A549 treated with AZD2906 at 1 μM for 4 hours (cell line): ENCODE data around the gene SPEM1. TPM values are rescaled to one million over a fixed set of nuclear protein-coding genes. Genes with fewer than 3 reads are reported as not detected.

Experiments used
- total RNA-seq: library from RNA; stranded (reverse); fragments of 200-300 nt; extraction: Qiagen RNA extraction; gene quantifications from 5 replicates; pipeline ENCODE4 v1.2.3, GENCODE V29; 2022

Gene SPEM1, protein sequence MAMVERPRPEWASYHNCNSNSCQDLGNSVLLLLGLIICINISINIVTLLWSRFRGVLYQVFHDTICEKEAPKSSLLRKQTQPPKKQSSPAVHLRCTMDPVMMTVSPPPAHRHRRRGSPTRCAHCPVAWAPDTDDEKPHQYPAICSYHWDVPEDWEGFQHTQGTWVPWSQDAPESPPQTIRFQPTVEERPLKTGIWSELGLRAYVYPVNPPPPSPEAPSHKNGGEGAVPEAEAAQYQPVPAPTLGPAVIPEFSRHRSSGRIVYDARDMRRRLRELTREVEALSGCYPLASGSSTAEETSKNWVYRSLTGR
- 0.06 to 0.13 TPM in 2 of 5 replicates, not detected in the others for total RNA-seq

DNA sequence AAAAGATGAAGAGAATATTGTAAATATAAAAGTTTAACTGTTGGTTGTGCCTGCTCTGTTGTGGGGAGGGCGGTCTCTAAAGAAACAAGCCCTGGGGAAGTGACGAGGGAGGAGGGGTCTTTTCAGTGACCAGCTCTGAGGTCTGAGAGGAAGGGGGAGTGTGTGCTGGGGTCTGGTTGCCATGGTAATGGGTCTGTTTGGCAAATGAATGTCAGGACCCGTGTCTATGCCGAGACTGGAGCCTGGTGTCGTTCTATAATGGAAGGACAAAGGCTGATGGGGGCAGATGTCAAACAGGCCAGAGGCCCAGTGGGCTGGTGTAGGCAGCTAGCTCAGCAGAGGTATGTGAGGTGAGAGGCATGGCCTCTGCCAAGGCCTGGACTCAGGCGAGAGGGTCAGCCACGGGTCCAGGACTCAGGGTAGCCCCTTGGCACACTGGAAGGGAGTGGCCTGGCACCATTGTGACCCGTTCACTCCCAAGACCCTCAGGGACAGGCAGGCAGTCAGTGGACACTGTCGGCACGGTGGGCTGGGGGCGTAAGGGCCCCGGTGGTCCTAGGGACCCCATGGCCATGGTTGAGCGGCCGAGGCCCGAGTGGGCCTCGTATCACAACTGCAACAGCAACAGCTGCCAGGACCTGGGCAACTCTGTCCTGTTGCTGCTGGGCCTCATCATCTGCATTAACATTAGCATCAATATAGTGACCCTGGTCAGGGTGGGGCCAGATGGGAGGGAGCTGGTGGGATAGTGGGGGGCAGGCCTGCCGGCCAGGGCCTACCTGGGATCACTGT, at the start of gene SPEM1:
TSS of gene SPEM1 (plus strand) at position 506 of the 792 bp plus-strand sequence. CDS start at position 567, 61 bp downstream.

DNA sequence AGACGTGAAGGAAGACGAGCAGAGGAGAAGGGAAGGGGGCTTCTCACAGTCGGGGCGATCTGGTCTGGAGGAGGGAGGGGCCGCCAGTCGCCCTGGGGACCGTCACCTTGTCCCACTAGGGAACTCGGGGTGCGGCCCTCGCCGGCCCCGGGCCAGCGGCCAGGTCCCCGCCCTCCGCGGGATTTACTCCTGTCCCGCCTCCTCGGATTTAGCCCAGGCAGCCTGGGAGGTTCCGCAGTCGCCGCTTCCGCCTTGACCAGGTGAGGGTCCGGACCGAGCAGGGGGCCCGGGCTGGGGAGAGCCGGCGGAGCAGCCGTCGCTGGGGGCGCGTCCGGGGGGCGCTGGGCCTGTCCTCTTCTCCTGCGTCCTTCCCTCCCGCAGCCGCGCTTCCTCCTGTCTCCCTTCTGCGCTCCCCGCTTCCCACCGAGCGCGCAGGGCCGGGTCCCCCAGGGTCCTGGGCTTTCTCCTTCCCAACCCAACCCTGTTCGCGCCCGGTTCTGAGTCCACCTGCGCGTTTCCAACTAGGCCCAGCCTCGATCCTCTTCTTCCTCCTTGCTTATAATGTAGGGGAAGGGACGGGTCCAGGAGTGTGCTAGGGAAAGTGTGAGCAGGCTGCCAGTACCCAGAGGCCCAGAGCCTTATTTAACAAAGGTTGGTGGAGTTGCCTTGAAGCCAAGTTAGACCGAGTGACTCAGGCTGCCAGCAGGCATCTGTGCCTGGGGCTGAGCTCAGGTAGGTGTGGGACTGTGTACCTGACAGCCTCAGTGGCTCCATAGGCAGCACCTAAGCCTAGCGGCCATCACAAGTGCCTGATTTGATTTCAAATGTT, 39.1 kb upstream of the SPEM1 start, which contains the start of gene TNK1:
TSS of gene TNK1 (plus strand) at position 235 of the 829 bp plus-strand sequence. CDS start 1,838 bp downstream, outside the sequence.

DNA sequence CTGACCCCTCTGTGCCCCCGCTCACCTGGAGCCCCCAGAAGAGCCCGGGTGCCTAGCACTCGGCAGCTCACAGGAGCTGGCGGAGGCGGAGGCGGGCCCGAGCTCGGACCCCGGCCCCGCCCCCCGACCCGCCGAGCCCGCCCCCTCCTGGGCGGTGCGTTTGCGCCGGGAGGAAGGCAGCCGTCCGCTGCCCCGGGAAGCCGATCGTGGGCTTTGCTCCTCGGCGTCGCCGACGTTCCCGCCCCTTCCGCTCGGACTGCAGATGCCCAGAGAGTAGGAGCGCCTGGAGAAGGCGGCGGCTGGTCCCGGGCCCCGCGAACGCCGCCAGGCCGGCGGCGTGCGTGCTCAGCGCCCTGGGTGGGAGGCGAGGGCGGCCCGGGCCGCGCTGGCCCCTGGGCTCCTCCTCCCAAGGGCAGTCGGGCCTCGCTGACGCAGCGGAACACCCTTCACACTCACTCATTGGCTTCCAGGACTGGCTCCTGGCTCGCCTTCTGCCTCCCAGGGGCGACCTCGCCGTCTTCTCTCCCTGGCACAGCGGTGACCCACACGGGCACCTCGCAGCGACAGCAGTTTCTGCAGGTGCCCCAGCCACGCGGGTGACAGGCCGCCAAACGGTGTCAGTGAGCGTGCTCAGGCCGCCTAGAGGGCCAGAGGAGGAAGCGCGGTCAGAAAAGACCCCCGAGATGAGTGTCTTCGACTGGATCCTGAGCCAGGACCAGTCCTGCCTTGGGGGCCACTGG, 25.5 kb upstream of the SPEM1 start, which contains the start of gene PLSCR3:
TSS of gene PLSCR3 (minus strand) at position 74 of the 740 bp plus-strand sequence. CDS start 415 bp downstream, outside the sequence.

DNA sequence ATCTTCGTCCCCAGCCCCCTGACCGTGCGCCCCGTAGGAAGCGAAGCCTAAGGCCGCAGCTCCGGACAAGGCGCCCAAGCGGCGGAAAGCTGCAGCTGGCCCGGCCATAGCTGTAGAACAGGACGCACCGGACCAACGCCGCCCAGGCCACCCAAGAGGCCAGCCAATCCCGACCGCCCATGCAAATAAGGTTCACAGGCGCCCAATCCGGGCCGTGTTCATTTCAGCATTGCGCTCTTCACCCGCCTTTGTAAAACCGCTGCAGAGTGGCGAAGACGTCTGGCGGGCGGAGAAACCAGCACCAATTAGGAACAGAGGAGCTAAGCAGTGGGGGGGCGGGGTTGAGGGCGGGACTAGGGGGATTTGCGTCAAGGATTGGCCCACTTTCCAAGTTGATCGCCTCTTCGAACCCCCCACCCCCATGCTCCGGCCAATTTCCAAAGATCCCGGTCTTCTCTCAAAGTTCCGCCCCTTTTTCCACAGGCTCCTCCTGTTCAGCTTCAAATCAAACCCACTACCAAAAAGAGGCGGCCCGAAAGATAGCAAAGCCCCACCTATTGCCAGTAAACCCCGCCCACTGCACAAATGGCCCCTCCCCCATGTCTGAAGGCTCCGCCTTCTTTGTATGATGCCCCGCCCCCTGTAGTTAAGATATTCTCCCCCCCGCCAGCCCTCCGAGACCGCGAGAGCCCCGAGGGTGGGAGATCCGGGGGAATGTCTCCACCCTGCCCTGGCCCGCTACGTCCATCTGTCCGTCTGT, 16.0 kb upstream of the SPEM1 start, which contains the start of gene TMEM256:
TSS of gene TMEM256 (minus strand) at position 121 of the 760 bp plus-strand sequence. CDS start at position 108, 13 bp downstream.

DNA sequence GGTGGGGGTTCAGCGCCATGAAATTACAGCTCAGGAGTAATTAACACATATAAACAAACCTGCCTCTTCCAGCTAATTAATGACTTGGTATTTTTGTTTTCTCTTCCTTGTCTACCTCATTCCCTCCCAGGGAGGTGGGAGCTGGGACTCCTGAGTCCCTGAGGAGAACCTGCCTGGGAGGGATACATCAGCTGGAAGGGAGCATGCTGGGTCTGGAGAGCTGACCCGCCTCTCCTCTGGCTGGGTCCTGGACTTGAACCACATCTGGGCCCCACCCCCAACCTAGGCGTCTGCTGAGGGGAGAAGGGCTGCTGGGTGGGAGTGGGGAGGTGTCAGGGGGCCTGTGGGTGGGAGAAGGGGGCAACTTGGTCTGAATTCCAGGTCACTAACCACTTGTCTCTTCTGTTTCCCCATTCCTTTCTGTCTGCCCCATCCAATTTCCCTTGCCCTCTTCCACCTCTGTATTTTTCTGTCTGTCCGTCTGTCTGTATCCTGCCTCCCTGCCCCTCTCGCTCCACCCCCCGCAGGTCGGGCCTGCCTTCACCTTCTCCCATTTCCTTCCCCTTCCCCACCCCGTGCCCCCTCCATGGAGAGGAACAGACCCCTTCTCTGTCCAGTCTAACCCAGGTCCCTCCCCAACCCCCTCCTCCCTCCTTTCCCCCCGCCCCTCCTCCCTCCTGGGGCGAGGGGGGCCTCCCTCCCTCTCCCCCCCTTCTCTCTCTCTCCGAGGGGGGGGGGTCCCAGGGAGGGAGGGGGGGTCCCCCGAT, 12.5 kb upstream of the SPEM1 start, which contains the start of gene NLGN2:
TSS of gene NLGN2 (plus strand) at position 361 of the 767 bp plus-strand sequence. CDS start 411 bp downstream, outside the sequence.

DNA sequence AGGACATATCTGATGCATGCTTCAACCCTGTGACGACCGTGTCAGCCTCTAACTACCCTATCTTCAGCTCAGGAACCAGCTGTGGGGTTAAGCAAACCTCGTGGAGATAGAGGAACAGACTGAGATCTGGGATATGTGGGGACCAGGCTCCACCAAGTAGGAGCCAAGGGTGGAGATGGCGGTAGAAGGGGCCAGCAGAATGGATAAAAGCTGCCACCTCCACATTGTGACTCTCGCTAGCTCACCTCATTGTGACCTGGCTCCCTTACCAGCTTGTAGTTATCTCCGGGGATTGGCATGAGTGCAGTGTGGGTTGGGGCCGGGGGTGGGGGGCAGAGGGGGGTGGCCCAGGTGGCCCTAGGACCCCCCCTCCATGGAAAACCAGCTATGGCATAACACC, 5.2 kb downstream of the SPEM1 start, which contains the start of gene SPEM2:
TSS of gene SPEM2 (plus strand) at position 301 of the 400 bp plus-strand sequence. CDS start at position 374, 73 bp downstream.

DNA sequence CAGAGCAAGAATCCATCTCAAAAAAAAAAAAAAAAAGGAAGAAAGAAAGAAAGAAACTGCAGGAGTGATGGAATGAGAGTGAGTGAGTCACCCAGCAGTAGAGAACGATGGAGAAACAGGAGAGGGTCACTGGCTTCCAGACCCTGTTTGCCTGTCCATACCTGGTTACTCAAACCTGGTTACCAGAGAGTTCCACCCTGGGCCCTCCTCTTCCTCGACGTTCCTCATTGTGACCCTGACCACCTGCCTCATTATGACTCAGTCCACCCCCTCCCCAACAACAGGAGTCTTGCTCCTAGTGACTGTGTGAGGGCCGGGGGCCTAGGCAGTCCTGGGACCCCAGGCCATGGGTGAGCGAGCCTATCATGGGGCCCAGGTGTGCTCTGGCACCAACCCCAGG, 8.4 kb downstream of the SPEM1 start, which contains the start of gene SPEM3:
TSS of gene SPEM3 (plus strand) at position 301 of the 400 bp plus-strand sequence. CDS start at position 347, 46 bp downstream.

DNA sequence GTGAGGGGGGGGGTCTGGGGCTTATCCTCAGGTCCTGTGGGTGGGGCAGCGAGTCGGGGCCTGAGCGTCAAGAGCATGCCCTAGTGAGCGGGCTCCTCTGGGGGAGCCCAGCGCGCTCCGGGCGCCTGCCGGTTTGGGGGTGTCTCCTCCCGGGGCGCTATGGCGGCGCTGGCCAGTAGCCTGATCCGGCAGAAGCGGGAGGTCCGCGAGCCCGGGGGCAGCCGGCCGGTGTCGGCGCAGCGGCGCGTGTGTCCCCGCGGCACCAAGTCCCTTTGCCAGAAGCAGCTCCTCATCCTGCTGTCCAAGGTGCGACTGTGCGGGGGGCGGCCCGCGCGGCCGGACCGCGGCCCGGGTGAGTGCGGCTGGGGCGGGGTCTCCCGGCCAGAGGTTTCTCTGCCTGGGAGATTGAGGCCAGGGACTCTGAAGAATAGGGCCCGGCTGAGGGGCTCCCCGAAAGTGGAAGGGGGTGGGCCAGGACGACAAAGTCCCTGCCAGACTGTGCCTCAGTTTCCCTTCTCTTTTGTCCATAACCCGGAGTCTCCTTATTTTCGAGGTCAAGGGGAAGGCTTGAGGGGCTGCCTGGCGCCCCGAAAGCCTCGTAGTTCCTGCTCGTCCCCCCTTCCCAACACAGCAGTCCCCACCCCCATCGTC, 19.5 kb downstream of the SPEM1 start, which contains the start of gene FGF11:
TSS of gene FGF11 (plus strand) at position 51 of the 651 bp plus-strand sequence. CDS start at position 160, 109 bp downstream.

DNA sequence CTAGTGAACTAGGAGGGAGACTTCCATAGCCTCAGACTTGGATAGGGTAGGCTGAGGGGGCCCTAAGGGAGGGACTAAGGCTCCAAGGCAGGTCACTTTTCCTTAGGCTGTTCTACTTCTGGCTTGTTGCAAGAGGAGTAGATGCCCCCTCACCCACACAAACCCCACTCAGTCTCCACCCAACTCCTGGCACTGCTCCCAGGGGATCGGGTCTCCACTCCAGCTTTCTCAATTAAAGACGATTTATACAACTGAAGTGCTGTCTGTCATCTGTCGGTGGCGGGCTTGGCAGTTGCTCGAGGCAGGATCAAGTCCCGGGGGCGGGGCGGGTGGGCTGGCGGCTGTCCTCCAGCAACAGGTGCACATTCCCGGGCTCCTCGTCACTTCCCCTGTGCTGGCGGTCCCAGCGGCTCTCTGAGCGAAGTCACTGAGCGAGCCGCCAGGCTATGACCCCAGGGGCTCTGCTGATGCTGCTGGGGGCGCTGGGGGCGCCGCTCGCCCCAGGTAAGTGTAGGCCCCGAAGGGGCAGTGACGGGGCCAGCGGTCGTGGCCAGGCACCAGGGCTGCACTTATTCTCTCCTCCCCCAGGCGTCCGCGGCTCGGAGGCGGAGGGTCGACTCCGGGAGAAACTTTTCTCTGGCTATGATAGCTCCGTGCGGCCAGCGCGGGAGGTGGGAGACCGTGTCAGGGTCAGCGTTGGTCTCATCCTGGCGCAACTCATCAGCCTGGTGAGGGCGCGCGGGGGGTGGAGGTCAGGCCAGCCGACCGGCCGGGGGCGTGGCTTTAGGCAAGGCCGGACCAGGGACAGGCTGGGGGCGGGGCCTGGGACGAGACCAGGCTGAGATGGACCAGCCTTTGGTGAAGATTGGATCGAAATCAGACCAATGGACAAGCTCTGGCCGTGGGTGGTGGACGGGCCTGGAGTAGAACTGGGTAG, 24.8 kb downstream of the SPEM1 start, which contains the start of gene CHRNB1:
TSS of gene CHRNB1 (plus strand) at position 380 of the 937 bp plus-strand sequence. CDS start at position 447, 67 bp downstream.

Other genes starting within 250 kb of the SPEM1 start
- 0.82 to 1.4 TPM (median 1.2 TPM) in 5 replicates for gene ASGR1, start 241.0 kb upstream of the SPEM1 start, total RNA-seq
- 5.4 to 7.5 TPM (median 5.8 TPM) in 5 replicates for gene DLG4, start 200.5 kb upstream of the SPEM1 start, total RNA-seq
- gene ACADVL, start 200.4 kb upstream of the SPEM1 start, total RNA-seq, result 286 to 433 TPM (median 402 TPM) in 5 replicates
- 37.1 to 47.6 TPM (median 44.8 TPM) in 5 replicates for gene DVL2, start 185.8 kb upstream of the SPEM1 start, total RNA-seq
- 86.1 to 108 TPM (median 99.5 TPM) in 5 replicates for gene PHF23, start 180.9 kb upstream of the SPEM1 start, total RNA-seq
- gene GABARAP, start 177.9 kb upstream of the SPEM1 start, total RNA-seq, result 643 to 763 TPM (median 704 TPM) in 5 replicates
- gene CTDNEP1, start 168.6 kb upstream of the SPEM1 start, total RNA-seq, result 208 to 254 TPM (median 236 TPM) in 5 replicates
- gene ELP5, start 168.1 kb upstream of the SPEM1 start, total RNA-seq, result 131 to 160 TPM (median 140 TPM) in 5 replicates
- 2.2 to 3.2 TPM (median 2.9 TPM) in 5 replicates for gene CLDN7, start 157.8 kb upstream of the SPEM1 start, total RNA-seq
- gene SLC2A4, start 138.6 kb upstream of the SPEM1 start, total RNA-seq, result 0.35 to 0.67 TPM (median 0.63 TPM) in 5 replicates
- 0.37 to 0.68 TPM (median 0.53 TPM) in 5 replicates for gene YBX2, start 125.7 kb upstream of the SPEM1 start, total RNA-seq
- gene EIF5A, start 112.7 kb upstream of the SPEM1 start, total RNA-seq, result 1,603 to 1,771 TPM (median 1,695 TPM) in 5 replicates
- gene GPS2, start 105.0 kb upstream of the SPEM1 start, total RNA-seq, result 81.4 to 100 TPM (median 97.9 TPM) in 5 replicates
- gene NEURL4, start 91.0 kb upstream of the SPEM1 start, total RNA-seq, result 23.0 to 36.7 TPM (median 28.7 TPM) in 5 replicates
- 2.4 to 5.7 TPM (median 4.0 TPM) in 5 replicates for gene ACAP1, start 83.8 kb upstream of the SPEM1 start, total RNA-seq
- gene KCTD11, start 68.2 kb upstream of the SPEM1 start, total RNA-seq, result 11.3 to 13.7 TPM (median 12.5 TPM) in 5 replicates
- gene TMEM95, start 65.2 kb upstream of the SPEM1 start, total RNA-seq, result not detected in 5 replicates
- gene TNK1, start 39.2 kb upstream of the SPEM1 start, total RNA-seq, result 1.3 to 1.6 TPM (median 1.5 TPM) in 5 replicates
- 38.6 to 48.9 TPM (median 44.7 TPM) in 5 replicates for gene PLSCR3, start 25.8 kb upstream of the SPEM1 start, total RNA-seq
- gene TMEM256, start 16.2 kb upstream of the SPEM1 start, total RNA-seq, result 180 to 224 TPM (median 215 TPM) in 5 replicates
- gene NLGN2, start 12.5 kb upstream of the SPEM1 start, total RNA-seq, result 13.3 to 17.6 TPM (median 17.1 TPM) in 5 replicates
- gene SPEM2, start 5.3 kb downstream of the SPEM1 start, total RNA-seq, result 0.03 to 0.07 TPM (median 0.06 TPM) in 3 of 5 replicates, not detected in the others
- gene SPEM3, start 8.5 kb downstream of the SPEM1 start, total RNA-seq, result 0.02 to 0.03 TPM (median 0.02 TPM) in 3 of 5 replicates, not detected in the others
- gene TMEM102, start 15.1 kb downstream of the SPEM1 start, total RNA-seq, result 10.8 to 13.9 TPM (median 13.3 TPM) in 5 replicates
- gene FGF11, start 19.2 kb downstream of the SPEM1 start, total RNA-seq, result 0.76 to 1.2 TPM (median 0.85 TPM) in 5 replicates
- 8.0 to 11.6 TPM (median 10.2 TPM) in 5 replicates for gene CHRNB1, start 24.7 kb downstream of the SPEM1 start, total RNA-seq
- gene ZBTB4, start 59.3 kb downstream of the SPEM1 start, total RNA-seq, result 21.0 to 25.5 TPM (median 24.1 TPM) in 5 replicates
- not detected in 5 replicates for gene SLC35G6, start 61.1 kb downstream of the SPEM1 start, total RNA-seq
- gene POLR2A, start 64.0 kb downstream of the SPEM1 start, total RNA-seq, result 72.5 to 86.2 TPM (median 79.8 TPM) in 5 replicates
- gene TNFSF12, start 128.7 kb downstream of the SPEM1 start, total RNA-seq, result 8.2 to 13.3 TPM (median 13.0 TPM) in 5 replicates
- gene TNFSF13, start 138.4 kb downstream of the SPEM1 start, total RNA-seq, result 0.49 to 1.1 TPM (median 0.68 TPM) in 5 replicates
- 84.9 to 95.8 TPM (median 95.7 TPM) in 5 replicates for gene SENP3, start 141.6 kb downstream of the SPEM1 start, total RNA-seq
- 27.0 to 34.4 TPM (median 31.4 TPM) in 5 replicates for gene CD68, start 159.3 kb downstream of the SPEM1 start, total RNA-seq
- 111 to 143 TPM (median 116 TPM) in 5 replicates for gene MPDU1, start 163.5 kb downstream of the SPEM1 start, total RNA-seq
- gene SOX15, start 169.8 kb downstream of the SPEM1 start, total RNA-seq, result 0.16 to 0.52 TPM (median 0.31 TPM) in 5 replicates
- 47.5 to 56.4 TPM (median 54.2 TPM) in 5 replicates for gene FXR2, start 194.6 kb downstream of the SPEM1 start, total RNA-seq
- gene SAT2, start 207.5 kb downstream of the SPEM1 start, total RNA-seq, result 60.3 to 85.9 TPM (median 73.8 TPM) in 5 replicates
- gene SHBG, start 209.8 kb downstream of the SPEM1 start, total RNA-seq, result 0.45 to 0.90 TPM (median 0.73 TPM) in 5 replicates
- gene ATP1B2, start 230.6 kb downstream of the SPEM1 start, total RNA-seq, result 0.15 to 0.33 TPM (median 0.22 TPM) in 5 replicates